Vagina (tissue), 2 donors: ENCODE measurements around the gene MBNL3.

Source experiments
- CTCF ChIP-seq, 3 experiments: fragments of 450-650 bp in 2 of 3; fragments of 200-600 bp in 1 of 3; sonication (generic) in 1 of 3; IDR thresholded peaks; one replicate each; pipeline ENCODE4 v1.5.1; 2017 to 2019; ENCODE audit warnings: antibody characterized with exemption in 3 of 3, mild to moderate bottlenecking in 2 of 3, moderate library complexity in 2 of 3
- POLR2A ChIP-seq, 2 donors: fragments of 450-650 bp; IDR thresholded peaks; one replicate each; pipeline ENCODE4 v1.6.1; 2017; ENCODE audit warnings: antibody characterized with exemption in 2 of 2, mild to moderate bottlenecking in 2 of 2, moderate library complexity in 2 of 2
- POLR2AphosphoS5 ChIP-seq, 2 donors: sonication (generic); formaldehyde crosslinking; IDR thresholded peaks; one replicate each; pipeline ENCODE4 v1.9.0; 2017; ENCODE audit warnings: antibody characterized with exemption in 2 of 2, mild to moderate bottlenecking in 2 of 2, low read depth in 1 of 2; ENCODE audit not compliant: insufficient read depth in 1 of 2

- no peak for TF ChIP-seq CTCF (IDR thresholded peaks at IDR 0.05)
- TF ChIP-seq POLR2A (IDR thresholded peaks at IDR 0.05): no peak
- no peak for TF ChIP-seq POLR2AphosphoS5 (IDR thresholded peaks at IDR 0.05; ENCODE audit: insufficient read depth in 1 of 2, low read depth in 1 of 2)
These were observed 46.1 kb downstream of the MBNL3 start for GRCh38 chrX:132442691-132443090.
